Activated CD4-positive, CD25-positive, alpha-beta regulatory T cell treated with anti-CD3 and anti-CD28 coated beads, Interleukin-2, amount 50 U/mL, for 72 hours (primary cell): ENCODE measurements around the gene SPN.
A peak's percentile ranks its signal among the peaks of the same experiment; 100 is the strongest.
"Not testable (repeated sequence)": the region's sequence is repeated elsewhere in the genome, so short reads cannot be mapped to it uniquely, and the experiment has no call there.

Experiments used
- DNase-seq: peaks from one replicate; pipeline ENCODE4 v3.0.0; 2021

SPN gene

GRCh38 chr16:29663016-29663806, at the start of gene SPN:
Gene SPN, plus strand, starts transcription at chr16:29663247. Its CDS starts 482 bp downstream, at chr16:29663729.
- DNase-seq: peak; percentile 48

GRCh38 chr16:29613307-29614057, 49.6 kb upstream of the SPN start:
- DNase-seq: peak; percentile 96

- DNase-seq: not testable (repeated sequence)
Observed at GRCh38 chr16:29614691-29615314, 48.2 kb upstream of the SPN start.

DNA sequence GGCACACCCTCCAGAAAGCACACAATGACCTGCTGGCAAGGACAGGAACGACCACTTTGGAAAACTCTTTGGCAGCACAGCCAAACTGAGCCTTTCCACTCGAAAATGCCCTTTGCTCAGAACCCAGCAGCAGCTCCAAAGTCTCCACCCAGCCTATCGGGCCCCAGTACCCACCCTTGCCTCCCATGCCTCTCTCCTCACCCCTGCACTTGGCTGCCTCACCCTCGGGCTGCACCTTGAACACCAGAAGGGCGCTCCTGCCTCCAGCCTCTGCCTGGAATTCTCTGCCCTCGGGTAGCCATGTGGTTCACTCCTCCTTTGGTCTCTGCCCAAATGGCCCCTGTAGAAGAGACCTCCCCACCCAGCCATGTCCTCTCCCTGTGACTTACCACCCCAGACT, 46.9 kb upstream of the SPN start:
- not testable (repeated sequence) for DNase-seq

- DNase-seq: not testable (repeated sequence)
Observed at GRCh38 chr16:29620591-29620990, 42.5 kb upstream of the SPN start.

DNA sequence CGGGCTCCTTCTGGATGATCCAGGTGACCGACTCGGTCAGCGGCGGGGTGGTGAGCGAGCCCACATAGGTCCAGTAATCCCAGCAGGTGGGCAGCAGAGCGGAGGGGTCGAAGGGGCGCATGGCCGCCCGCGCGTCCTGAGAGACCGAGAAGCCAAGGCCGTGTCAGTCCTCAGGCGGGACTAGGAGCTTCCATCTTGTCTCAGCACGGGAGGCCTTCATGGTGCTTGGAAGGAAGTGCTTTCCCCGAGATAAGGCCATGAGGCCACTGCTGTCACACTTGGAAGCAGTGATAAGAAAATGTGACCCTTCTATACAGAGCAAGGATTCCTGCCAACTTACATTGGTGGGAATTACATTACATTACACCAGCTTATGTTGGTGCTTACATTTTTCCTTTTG, 40.3 kb upstream of the SPN start:
- DNase-seq: not testable (repeated sequence)

DNA sequence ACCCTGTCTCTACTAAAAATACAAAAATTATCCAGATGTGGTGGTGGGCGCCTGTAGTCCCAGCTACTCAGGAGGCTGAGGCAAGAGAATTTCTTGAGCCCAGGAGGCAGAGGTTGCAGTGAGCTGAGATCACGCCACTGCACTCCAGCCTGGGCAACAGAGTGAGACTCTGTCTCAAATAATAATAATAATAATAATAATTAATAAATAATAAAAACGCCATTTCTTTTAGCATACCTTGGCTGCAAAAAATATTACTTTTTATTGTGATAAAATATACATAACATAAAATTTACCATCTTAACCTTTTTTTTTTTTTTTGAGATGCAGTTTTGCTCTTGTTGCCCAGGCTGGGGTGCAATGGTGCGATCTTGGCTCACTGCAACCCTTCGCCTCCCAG, 39.8 kb upstream of the SPN start:
- not testable (repeated sequence) for DNase-seq

DNA sequence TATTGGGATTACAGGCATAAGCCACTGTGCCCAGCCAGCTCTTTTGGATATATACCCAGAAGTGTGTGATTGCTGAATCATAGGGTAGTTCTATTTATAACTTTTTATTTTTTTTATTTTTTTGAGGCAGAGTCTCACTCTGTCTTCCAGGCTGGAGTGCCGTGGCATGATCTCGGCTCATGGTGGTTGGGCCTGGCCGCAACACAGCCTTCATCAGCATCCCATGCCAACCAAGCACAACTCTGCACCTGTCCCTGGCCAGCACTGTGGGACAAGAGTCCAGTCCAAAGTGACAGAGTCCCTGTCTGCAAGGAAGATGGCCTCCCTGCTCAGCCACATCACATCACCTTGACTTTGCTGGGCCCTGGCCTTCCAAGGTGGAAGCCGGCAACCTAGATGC, 37.9 kb upstream of the SPN start:
- not testable (repeated sequence) for DNase-seq

- DNase-seq: peak; percentile 55
Observed at GRCh38 chr16:29626778-29627331, 36.2 kb upstream of the SPN start.

- not testable (repeated sequence) for DNase-seq
Observed at GRCh38 chr16:29627661-29628075, 35.4 kb upstream of the SPN start.

- not testable (repeated sequence) for DNase-seq
Observed at GRCh38 chr16:29628707-29629106, 34.3 kb upstream of the SPN start.

DNA sequence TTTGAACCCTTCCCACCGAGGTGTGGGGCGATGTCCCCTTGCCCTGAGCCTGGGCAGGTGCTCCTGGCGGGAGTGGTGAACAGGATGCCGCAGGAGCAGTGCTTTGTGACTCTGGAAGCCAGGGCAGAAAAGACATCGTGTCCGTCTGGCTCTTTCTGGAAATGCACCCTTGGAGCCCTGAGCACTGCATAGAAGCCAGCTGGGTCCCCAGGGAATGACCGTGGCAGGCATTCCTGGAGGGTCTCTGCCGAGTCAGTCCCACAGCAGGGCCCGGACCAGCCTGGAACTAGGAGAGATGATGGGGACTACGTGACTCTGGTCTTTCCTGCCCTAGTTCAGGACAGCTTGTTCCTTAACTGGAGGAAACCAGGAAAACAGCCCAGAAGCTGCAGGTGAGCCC, 33.7 kb upstream of the SPN start:
- not testable (repeated sequence) for DNase-seq

DNA sequence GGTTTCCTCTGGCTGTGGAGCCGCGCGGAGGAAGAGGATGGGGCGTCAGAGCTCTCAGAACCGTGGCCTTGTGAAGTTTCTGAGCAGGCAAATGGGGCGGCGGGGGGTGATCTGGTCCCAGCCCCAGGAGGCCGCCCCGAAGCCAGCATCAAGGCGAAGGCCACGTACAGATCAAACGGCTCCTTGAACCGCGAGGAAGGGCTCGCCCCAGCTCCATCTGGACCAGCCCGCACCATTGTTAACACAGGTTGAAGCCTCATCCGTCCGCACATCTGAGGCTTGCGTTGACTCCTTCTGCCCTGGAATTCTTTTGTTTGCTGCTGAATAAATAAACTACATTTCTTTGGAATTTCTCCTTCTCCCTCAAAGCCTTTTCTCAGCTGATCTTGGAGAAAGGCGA, 31.4 kb upstream of the SPN start:
- DNase-seq: not testable (repeated sequence)

DNA sequence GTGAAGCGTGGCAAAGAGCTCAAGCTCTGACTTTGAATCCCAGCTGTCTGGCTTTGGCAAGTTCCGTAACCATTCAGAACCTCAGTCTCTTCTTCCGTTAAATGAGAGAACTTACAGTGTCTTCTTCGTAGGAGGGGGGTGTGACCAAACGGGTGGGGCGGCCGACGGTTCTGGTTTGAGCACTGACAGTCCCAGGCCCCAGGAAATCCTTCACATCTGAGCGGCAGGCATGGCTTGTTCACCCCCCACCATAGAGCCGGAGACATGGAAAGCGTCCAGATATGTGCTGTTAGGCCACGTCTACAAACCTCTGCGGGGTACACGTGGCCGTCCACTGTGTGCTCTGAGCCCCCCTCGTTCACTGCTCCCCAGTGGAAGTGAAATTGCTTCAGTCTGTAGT, 27.1 kb upstream of the SPN start:
- not testable (repeated sequence) for DNase-seq

- DNase-seq: not testable (repeated sequence)
Observed at GRCh38 chr16:29636368-29636767, 26.7 kb upstream of the SPN start.

GRCh38 chr16:29638751-29639150, 24.3 kb upstream of the SPN start:
- DNase-seq: not testable (repeated sequence)

DNA sequence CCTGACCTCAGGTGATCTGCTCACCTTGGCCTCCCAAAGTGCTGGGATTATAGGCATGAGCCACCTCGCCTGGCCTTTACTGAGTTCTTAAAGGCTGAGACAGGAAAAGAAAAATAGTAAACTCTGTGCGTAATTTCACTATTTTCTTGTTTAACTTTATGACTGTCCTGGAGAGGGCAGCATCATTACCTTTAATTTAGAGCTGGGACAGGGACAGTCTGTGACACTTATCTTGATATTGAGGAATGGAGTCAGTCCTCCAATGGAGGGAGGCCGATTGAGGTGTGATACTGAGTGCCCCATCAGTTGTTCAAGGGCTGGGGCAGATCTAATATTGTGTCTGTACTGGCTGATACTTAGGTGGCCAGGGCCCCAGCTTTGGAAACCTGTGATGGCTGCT, 21.5 kb upstream of the SPN start:
- DNase-seq: no peak

GRCh38 chr16:29643596-29643995, 19.5 kb upstream of the SPN start:
- no peak for DNase-seq

GRCh38 chr16:29644338-29644857, 18.6 kb upstream of the SPN start:
- DNase-seq: no peak

DNA sequence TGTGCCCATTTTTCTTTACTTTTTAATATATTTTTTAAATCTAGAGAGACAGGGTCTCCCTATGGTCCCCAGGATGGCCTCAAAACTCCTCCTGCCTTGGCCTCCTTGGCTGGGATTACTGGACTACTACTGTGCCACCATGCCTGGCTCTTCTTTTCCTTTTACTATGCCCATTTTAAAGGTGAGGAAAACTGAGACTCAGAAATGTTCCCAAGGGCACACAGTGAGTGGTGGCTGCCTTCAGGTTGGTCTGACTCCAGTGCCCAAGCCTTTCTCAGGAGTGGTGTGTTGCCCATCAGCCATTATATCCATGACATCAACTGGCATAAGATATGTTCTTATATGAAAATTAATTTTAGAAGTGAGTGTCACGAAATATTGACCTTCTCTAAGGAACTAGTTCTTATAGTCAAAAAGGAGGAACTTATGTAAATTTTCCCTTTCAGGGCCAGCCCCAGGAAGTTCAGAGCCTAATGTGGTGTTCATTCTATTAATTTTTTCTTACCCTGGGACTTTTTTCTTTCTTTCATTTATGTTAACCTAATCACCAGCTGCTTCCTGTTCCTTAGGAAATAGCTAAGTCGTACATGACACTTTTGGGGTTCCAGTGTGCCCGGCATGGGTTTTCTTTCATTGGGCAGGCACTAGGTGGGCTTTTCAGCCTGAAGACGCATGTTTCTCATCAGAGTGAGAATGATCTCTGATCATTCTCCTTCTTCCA, 17.9 kb upstream of the SPN start:
- DNase-seq: no peak

- peak; percentile 35 for DNase-seq
Observed at GRCh38 chr16:29645694-29646187, 17.3 kb upstream of the SPN start.

DNA sequence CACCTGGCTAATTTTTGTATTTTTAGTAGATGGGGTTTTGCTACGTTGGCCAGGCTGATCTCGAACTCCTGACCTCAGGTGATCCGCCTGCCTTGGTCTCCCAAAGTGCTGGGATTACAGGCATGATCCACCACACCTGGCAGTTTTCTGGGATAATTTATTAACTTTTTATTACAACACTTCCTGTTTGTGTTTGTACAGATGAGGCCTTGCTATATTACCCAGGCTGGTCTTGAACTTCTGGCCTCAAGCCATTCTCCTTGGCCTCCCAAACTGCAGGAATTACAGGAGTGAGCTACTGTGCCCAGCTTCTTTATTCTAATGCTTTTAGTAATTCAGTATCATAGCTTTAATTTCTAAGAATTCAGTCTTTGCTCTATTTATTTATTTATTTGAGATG, 16.1 kb upstream of the SPN start:
- no peak for DNase-seq
